NCI-H446 (cell line): ENCODE results near the gene S100A13.
A peak's percentile ranks its signal among the peaks of the same experiment; 100 is the strongest.
"Not testable (repeated sequence)": the region's sequence is repeated elsewhere in the genome, so short reads cannot be mapped to it uniquely, and the experiment has no call there.

Source experiments
- DNase-seq, 2 experiments: peaks; one replicate each; lab custom pipeline; 2025; lab: John Stamatoyannopoulos, UW

S100A13 gene

DNA sequence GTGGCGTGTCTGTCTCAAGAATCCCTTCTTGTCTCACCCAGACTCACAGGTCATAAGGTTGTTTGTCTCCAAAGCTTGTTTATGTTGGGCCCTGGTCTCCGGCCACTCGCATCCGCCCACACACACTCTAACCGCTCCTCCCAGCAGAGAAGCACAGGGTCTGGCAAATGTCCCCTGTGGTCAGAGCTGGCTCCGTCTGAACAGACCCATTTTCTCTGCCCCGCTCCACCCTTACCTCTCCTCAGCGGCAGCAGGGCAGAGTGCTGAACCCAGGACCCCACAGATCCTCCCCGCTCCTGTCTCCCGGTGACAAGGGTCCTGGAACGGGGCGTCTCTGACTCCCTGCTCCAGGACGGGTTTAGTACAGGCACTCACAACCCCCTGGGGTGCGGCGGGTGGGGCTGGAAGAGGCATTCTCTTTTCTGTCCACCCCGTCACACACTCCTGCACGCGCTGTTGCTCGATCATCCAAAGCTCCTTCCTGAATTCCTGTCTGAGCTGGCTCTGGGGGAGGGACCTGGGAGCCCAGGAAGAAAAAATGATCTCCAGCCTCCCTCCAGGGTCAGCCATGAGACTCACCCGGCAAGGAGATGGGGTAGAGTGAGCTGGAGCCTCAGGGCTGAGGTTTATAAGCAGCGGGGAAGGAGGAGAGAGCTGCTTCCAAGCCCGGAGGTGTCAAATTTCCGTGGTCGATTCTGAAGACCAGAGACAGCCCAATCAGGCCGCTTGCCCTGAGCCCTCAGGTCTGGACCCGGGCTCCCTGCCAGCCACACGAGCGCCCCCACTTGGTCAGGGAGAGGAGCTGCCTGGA is at the start of gene S100A13:
TSS of gene S100A13 (minus strand) at position 602 of the 811 bp plus-strand sequence. CDS start 1,033 bp downstream, outside the sequence.
- no peak for DNase-seq

DNA sequence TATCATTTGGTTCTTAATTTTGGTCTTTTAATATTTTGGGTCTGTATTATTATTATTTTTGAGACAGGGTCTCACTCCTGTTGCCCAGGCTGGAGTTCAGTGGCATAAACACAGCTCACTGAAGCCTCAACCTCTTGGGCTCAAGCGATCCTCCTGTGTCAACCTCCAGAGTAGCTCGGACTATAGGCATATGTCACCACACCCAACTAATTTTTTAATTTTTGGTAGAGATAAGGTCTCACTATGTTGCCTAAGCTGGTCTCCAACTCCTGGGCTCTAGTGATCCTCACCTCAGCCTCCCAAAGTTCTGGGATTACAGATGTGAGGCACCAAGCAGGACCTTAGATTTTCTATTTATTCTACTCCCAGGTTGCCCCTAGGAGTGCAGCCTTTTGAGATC is 46.2 kb upstream of the S100A13 start:
- no peak for DNase-seq

DNA sequence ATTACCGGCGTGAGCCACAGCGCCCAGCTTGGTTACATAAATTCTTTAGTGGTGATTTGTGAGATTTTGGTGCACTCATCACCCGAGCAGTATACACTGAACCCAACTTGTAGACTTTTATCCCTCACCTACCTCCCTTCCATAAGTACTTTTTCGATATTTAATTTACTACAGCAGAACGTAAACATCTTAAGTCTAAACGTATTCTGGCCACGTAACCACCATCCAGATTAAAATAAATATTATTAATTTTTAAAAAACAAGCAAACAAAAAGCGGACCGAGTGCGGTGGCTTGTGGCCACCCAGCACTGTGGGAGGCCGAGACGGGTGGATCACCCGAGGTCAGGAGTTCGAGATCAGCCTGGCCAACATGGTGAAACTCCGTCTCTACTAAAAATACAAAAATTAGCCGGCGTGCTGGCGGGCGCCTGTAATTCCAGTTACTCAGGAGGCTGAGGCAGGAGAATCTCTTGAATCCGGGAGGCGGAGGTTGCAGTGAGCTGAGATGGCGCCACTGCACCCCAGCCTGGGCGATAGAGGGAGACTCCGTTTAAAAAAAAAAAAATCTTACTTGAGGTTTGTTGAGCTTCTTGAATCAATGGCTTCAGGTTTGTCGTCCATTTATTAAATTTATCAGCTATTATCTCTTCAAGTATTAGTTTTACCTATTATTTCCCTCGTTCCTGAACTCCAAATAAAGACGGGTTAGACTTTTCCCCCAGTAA is 44.5 kb upstream of the S100A13 start:
- DNase-seq = peak in 1 of 2 experiments; percentile 73

DNA sequence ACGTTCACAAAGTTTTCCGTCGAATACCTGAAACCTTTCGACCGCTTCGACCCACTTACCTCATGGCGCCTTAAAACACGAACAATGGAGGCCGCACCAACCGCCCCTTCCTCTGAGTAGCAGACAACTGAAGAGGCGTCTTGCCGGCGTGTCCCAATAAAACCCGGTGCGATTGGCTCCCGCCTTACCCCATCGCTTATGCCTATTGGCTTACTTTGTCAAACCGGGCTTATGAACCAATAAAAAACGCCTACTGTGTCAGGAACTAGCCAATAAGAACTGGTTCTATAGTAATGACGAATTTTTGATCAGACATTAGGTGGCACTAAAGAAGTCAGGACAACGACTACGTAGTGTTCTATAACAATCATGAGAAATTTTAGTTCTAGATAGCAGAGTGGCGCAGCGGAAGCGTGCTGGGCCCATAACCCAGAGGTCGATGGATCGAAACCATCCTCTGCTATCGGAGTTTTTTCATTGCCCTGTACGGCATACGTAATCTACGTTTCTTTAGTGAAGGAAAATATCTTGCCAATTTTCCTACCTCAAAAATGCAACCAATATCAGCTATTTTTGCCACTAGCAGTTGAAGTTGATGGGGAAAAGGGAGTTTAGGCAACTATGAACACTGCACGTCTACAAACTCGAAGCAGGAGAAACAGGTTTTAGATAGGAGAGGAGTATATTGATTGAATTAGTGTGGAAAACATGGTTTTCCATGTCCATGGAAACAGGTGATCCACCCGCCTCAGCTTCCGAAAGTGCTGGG is 43.7 kb upstream of the S100A13 start, which contains the start of gene ILF2:
TSS of gene ILF2 (minus strand) at position 135 of the 769 bp plus-strand sequence. CDS start at position 64, 71 bp downstream.
- DNase-seq = peak; percentile 97 to 99

DNA sequence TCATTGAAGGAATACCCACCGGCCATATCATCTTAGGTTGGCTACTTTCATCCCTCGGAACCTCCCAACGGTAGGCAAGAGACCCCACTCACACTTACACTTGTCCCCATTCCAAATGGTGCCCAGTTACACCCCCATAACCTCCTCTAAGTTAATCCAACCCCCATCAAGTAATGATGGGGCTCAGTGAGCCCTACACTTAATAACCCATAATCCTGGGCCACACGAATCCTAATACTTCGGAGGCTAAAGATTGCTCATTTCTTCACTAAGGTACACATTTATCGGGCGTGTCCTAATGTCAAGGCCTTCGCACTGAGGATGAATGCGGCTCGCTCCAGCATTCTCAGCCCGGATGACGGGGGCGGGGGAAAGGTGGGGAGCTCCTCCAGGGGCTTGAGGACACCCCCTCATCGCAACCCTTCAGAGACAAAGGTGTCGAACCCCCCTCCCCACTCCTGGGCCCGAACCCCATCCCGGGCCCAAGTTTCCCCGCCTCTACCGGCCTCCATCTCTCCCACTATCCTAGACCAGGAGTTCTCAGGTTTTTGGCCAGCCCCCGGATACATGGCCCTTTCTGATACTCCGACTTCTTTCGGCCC is 43.1 kb upstream of the S100A13 start:
- no peak for DNase-seq

DNA sequence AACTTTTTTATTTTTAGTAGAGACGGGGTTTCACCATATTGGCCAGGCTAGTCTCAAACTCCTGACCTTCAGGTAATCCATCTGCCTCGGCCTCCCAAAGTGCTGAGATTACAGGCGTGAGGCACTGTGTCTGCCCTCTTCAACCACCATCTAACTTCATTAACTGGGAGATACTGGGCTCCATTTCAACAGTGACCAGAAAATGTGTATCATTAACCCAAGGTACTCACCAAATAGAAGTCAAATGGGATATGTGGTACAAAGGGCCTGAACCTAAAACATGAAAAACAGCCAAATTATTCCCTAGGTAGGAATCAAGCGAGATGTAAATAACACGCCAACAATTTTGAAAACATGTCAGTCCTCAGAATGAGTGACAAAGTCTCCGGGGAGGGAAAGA is 42.3 kb upstream of the S100A13 start:
- DNase-seq = no peak

DNA sequence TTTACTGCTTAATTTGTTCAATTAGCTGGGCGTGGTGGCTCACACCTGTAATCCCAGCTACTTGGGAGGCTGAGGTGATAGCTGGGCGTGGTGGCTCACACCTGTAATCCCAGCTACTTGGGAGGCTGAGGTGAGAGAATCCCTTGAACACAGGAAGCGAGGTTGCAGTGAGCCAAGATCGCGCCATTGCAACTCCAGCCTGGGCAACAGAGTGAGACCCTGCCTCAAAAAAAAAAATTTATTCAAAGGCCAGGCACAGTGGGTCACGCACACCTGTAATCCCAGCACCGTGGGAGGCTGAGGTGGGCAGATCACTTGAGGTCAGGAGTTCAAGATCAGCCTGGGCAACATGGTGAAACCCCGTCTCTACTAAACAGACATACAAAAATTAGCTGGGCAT is 41.4 kb upstream of the S100A13 start:
- not testable (repeated sequence) for DNase-seq

DNA sequence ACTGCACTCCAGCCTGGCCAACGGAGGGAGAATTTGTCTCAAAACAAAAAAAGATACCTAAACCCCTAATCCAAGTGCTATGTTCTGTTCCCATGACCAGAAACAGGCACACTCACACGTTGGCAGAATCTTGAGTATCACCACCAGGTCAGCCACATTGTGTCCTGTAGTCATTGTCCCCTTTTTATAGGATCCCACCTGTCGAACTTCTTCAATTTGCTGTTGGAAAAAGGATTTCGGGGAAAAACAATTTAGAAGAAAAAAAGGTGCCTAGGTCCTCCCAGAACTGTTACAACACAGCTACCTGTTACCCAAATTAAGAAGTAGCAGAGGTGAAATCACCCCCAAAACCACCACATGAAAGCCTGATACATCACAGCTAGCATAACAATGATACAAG is 40.1 kb upstream of the S100A13 start:
- DNase-seq = no peak

DNA sequence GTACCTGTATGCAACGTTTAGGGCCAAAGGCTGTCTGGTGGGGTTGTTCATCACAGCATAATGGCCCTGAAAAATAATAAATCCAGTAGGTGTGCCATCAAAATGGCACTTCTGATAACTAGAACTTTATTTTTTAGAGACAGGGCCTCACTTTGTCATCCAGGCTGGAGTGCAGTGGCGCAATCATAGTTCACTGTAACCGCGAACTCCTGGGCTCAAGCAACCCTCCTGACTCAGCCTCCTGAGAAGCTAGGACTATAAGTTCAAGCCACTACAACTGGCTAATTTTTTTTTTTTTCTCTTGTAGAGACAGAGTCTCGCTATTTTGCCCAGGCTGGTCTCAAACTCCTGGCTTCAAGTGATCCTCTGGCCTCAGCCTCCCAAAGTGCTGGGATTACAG is 35.9 kb upstream of the S100A13 start:
- DNase-seq = no peak

DNA sequence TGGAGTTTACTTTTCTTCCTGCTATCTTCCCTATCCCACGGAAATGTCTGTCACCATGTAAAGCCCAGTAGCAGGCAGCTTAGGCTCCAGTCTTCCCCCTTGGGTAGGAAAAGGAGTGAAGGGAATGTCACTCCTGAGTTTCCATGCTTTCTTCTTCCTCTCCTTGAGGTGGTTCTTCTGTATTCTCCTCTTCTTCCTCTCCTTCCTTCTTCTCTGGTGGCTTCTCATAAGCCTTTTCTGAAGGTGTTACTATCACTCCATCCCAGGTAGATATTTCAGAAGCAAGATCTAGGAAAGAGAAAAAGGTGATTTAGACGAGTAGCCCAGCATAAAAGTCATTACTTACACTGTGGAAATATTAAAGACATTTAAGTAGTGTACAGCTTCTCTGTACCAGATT is 35.0 kb upstream of the S100A13 start:
- no peak for DNase-seq

DNA sequence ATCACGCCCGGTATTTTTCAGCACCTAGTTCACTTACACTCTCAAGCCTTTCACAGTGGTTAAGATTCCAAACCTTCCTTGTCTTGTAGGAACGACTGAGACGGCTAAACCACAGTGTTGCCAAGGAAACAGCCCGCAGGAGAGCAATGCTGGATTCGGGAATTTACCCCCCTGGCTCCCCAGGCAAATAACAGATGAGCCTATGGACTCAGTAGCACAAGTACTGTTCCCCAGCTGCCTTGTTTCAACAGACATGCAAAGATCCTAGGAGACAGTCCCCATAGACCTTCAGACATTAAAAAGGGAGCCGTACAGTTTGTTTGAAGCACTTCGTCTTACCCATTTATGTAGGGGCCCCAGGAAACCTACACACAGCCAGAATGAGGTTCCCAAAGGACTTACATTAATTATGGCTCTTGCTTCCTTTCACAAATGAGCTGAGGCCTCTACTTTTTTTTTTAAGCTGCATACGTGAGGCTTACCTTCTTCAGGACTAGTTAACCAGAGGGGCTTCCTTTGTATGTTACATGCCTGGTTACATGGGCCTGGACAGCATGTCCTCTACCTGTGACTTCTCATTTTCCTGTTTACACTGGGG is 33.9 kb upstream of the S100A13 start:
- DNase-seq = no peak

DNA sequence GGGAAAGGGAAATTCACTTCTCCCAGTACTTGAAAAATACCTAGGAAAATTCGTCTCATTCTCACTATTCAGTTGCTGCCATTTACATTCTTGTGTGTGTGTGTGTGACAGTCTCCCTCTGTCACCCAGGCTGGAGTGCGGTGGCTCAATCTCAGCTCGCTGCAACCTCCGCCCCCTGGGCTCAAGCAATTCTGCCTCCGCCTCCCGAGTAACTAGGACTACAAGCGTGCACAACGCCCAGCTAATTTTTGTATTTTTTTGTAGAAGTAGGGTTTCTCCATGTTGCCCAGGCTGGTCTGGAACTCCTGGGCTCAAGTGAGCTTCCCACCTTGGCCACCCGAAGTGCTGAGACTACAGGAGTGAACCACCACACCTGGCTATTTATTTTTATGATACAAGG is 32.4 kb upstream of the S100A13 start:
- no peak for DNase-seq

DNA sequence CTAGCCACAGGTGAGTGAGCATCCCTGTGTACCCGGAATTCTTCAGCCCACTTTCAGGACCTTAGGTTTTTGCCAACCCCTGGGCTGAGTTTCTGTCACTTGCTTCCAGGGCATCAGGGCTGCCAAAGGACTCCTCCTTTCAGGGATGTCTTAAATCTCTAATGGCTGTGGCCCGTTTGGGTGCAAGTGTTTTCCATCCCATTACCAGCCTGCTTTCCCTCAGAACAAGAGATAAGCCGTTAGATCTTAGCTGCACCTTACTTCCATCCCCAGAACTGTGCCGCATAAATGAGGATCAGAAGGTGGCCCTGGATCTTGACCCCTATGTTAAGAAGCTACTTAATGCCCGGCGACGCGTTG is 31.9 kb upstream of the S100A13 start:
- no peak for DNase-seq

DNA sequence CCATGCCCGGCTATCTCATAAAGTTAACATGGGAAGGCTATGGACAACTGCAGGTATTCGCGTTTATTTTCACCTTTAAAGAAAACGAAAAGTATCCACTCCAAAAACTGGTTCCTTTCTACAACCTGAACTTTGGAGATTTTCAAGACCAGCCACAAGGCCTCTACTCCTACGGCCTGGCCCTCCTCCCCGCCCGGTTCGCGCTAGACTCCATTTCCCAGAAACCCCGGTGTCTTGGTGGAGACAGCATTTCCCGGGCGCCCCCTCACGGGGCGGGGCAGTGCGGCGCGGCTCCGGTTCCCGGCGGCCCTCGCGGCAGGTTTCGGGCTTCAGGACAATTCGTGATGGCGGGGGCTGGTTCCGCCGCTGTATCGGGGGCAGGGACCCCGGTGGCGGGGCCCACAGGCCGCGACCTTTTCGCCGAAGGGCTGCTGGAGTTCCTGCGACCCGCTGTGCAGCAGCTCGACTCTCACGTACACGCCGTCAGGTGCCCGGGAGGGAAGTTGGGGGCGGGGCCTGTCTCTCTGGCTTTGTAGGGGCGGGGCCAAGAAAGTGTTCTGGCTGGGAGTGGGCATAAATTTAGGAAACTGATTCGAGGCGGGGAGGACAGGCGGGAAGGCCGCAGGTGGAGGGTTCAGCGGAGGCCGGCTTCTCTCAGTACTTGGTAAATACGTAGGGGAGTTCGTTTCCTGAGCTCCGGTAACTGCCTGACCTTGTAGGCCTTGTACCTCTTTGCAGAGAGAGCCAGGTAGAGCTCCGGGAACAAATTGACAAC is 31.3 kb upstream of the S100A13 start, which contains the start of gene SNAPIN:
TSS of gene SNAPIN (plus strand) at position 304 of the 775 bp plus-strand sequence. CDS start at position 345, 41 bp downstream.
- DNase-seq = peak; percentile 89 to 93

DNA sequence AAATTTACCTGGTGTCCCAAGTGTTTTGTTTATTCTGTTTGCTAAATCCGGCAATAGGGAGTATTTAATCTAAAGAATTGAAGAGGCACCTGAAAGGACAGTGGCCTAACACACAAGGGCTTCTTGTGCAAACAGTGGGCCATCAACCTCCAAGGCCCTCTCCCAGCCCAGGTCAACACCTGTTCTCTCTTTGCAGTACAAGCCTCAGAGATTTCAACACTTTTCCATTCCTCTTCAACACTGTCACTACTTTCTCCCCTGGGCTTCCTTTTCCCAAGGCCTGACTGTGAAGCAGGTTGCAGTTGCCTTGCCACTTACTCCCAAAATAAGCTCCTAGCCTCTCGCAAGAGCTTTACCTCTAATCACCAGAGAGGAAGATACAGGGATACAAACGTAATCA is 28.0 kb upstream of the S100A13 start:
- DNase-seq = no peak

DNA sequence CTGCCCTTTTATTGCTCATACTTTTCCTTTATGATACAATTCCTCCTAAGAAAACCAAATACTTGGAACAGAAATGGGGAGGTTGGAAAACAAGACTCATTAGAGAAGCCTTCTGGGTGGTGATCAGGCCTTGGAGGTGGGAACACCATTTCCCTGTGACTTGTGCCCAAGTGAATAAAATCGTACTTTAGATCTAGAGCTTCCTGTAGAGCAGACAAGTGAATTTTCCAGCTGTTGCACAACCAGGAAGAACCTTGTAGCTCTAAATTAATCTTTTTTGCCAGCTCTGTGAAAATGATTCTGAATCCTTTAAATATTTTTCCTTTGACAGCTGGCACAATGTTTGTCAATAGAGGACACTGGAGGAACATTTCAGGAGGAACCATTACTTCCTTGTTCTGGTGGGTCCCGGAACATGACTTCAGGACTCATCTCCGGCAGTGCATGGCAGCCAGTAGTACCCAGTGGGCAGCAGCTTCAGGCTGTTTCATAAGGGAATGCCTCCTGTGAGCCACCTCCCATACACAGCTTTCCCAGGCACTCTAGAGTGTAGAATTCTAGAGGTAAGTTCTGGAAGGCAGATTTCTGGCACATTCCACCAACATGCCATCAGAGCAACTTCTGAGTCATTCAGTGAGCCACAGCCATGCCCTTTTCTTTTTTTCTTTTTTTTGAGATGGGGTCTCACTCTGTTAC is 25.6 kb upstream of the S100A13 start:
- no peak for DNase-seq

DNA sequence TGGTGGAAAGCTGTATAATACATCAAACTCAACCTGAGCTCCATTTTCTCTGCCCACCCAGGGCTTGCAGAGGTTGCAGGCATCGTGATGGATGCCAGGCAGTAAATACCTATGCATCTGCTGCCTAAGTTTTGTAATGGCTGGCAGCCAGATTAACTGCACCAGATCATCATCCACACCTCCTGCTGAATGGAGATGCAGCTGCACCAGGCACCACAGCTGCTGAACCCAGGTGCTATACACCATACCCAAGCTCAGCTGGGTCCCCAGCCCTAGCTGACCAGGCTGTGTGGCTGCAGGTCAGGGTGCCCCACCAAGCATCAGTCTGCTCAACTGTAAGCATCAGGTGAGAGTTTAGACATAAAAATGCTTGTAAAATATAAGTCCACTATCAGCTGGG is 24.5 kb upstream of the S100A13 start:
- DNase-seq = no peak

DNA sequence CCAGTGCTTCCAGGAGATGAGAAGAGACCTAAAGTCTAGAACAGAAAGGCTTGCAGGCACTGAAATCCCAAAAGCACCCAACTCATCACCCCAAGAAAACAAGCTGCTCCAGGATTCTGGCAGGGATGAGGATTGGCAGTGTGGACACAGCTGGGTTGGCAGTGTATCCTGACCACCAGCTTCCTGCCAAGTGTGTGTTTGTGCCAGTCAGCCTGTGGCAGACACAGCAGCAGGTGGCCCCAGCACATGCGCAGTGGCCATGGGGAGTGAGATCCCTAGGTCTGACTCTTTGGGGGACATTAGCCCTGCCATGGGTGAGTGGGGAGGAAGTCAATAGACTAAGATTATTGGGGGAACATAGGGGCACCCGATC is 22.5 kb upstream of the S100A13 start:
- peak; percentile 79 to 89 for DNase-seq

DNA sequence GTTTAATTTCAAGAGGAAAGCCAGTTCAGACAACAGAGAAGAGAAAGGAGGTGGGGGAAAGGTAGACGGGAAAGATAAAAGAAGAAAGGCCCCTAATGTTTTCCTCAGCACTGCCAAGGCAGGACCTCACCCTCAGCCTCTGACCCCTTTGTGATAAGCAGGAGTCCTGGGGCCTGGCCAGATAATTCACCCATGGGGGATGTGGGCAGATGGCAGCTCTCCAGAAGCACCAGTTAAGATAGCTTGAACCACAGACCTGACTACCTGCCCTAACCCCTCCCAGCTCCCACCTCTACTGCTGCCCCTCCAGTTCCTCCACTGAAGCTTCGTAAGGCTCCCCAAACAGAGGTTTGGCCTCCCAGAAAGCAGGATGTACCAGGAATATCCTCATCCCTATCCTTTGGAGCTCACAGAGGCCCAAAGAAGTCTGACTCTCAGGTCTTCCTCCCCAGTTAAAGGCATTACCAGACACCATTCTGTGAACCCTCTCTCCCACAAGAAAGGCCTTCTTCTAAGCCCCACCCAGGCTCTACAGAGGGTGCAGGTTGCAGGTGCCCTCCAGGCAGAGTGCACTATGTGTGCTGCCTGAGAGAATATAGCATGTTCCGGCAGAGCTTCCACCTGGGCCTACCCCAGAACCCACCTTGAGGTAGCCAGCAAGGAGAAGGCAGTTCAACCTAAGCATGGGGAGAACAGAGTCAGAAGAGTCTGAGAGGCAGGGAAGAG is 22.0 kb upstream of the S100A13 start:
- no peak for DNase-seq
